NT2/D1 (cell line): ENCODE data around the gene KDM8.

Experiments
- SUZ12 ChIP-seq: IDR thresholded peaks from 2 replicates; pipeline ENCODE4 v1.6.1; 2011; ENCODE audit not compliant: insufficient read length, insufficient read depth; ENCODE audit errors: extremely low read depth
- YY1 ChIP-seq: IDR thresholded peaks from 2 replicates; pipeline ENCODE4 v1.6.1; 2011; ENCODE audit not compliant: insufficient read length, insufficient read depth
- ZNF274 ChIP-seq: IDR thresholded peaks from 2 replicates; pipeline ENCODE4 v1.6.1; 2011; ENCODE audit warnings: mild to moderate bottlenecking, low read depth, low read length

- TF ChIP-seq SUZ12 (no peak), YY1 (no peak), ZNF274 (no peak)
Measured at GRCh38 chr16:27223226-27223610, 19.9 kb downstream of the KDM8 start.
